ENCODE results near the gene MGA.
"Not testable (repeated sequence)": the region's sequence is repeated elsewhere in the genome, so short reads cannot be mapped to it uniquely, and the experiment has no call there.

The MGA gene

DNA sequence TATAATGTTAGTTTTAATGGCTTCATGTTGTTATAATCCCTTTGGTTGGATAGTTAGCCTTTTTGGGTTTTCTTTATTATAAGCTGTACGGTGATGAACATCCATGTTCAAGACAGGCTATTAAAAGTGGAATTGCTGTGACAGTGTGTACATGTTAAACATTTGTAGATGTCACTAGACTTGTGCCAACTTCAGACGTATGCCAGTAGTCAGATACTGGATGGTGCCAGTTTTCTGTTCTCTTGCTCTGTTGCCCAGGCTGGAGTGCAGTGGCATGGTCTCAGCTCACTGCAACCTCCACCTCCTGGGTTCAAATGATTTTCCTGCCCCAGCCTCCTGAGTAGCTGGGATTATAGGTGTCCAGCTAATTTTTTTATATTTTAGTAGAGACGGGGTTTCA, 54.1 kb downstream of the MGA start:
- DNase-seq (ENCODE audit: low read depth) = no peak

GRCh38 chr15:41716864-41717263, 56.7 kb downstream of the MGA start:
- no peak for DNase-seq (ENCODE audit: low read depth)

DNA sequence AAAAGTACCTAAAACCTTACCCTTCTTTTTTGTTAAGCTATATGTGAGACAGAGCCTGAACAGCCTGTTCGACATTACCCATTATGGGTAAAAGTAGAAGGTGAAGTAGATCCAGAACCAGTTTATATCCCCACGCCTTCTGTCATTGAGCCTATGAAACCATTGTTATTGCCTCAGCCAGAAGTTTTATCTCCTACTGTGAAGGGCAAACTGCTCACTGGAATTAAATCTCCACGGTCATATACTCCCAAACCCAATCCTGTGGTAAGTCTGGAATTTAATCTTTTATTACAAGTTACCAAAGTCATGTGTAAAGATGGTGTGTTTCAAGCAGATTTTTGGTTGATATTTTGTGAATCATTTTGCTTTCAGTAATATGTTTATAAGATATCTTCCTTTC, 66.9 kb downstream of the MGA start:
- DNase-seq (ENCODE audit: low read depth) = peak; percentile 3

DNA sequence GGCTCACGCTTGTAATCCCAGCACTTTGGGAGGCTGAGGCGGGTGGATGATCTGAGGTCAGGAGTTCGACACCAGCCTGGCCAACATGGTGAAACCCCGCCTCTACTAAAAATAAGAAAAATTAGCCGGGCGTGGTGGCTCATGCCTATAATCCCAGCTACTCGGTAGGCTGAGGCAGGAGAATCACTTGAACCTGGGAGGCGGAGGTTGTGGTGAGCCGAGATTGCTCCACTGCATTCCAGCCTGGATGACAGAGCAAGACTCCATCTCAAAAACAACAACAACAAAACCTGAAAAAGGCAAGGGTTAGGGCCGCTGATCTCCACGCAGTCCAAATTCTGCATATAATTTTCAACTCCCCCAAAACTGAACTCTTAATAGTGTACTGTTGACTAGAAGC, 67.9 kb downstream of the MGA start:
- DNase-seq (ENCODE audit: low read depth) = not testable (repeated sequence)

GRCh38 chr15:41730543-41730942, 70.3 kb downstream of the MGA start:
- DNase-seq (ENCODE audit: low read depth) = no peak

DNA sequence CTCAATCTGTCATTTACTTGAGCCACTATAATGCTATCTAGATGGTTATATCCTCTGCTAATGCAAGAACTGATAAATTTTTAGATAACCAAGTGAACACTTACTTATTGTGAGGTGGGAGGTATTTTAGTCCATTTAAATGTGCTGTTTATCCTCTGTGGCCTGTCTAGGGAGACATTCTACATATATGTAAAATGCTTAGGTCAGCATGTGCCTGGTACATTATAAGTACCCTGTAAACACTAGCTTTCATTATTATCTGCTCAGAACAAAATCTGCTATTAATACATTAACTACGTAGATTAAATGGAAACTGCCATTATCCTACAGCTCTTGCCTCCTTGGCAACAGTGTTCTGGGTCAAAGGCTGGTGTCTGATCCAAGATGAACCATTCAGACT, 72.3 kb downstream of the MGA start:
- no peak for DNase-seq (ENCODE audit: low read depth)

DNA sequence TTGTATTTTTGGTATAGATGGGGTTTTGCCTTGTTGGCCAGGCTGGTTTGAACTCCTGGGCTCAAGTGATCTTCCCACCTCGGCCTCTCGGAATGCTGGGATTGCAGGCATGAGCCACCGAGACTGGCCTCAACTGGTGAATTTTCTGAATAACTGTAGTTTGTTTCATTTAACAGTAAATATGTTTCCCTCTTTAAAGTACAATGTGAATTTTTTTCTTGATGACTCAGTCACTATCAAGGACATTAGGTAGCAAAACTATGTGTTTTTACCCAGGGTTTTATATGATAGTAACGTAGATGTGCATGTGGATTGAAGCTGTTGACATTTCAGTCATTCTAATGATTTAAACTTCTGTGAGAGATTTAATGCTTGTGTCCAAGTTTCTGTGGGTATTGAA, 73.9 kb downstream of the MGA start:
- no peak for DNase-seq (ENCODE audit: low read depth)

GRCh38 chr15:41735046-41735445, 74.8 kb downstream of the MGA start:
- no peak for DNase-seq (ENCODE audit: low read depth)

- DNase-seq (ENCODE audit: low read depth) = not testable (repeated sequence)
Observed at GRCh38 chr15:41735492-41735891, 75.3 kb downstream of the MGA start.

DNA sequence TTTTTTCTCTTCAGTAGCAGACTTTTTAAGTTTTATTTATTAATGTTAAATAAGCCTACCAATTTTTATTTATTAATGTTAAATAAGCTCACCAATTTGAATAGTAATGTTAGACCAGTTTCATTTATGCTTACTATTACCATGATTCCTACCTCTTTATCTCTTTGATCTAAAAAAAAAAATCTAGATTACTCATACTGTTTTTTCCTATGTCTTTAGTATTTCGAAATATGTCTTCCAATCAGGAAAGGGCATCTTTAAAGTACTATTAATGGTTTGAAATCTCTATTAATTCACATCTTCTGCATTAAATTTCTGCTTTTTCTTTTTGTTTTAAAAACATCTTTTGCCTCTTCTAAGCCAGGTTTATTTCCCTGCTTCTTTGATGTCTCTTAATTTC, 86.6 kb downstream of the MGA start:
- DNase-seq (ENCODE audit: low read depth) = peak; percentile 3

- no peak for DNase-seq (ENCODE audit: low read depth)
Observed at GRCh38 chr15:41756198-41756597, 96.0 kb downstream of the MGA start.

DNA sequence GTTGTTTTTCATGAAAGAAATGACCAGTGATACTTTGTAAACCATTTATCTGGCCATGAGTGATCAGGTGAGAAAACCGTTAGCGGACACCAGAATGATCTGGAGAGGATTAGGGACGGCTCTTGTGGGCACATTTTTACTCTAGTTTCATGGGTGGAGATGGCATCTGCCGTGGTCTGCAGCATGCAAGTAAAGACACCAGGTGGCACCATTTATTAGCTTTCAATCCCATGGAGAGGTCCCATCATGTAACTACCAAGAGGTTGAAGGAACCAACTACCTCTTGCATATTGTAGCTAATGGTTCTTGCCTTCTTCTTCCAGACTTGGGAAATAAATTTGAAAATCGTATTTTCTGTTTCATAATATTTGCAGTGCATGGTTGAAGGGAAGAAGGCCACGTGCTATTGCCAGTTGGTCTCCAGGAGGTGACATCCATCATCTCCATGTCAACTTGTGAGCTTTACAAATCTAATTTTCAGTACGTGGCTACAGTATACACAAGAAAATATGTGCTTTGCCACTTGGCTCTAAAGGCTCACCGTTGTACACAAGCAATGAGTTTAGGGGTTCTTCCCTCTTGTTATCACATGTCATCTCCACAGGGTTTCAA, 112.6 kb downstream of the MGA start:
- peak; percentile 54 for DNase-seq (ENCODE audit: low read depth)

DNA sequence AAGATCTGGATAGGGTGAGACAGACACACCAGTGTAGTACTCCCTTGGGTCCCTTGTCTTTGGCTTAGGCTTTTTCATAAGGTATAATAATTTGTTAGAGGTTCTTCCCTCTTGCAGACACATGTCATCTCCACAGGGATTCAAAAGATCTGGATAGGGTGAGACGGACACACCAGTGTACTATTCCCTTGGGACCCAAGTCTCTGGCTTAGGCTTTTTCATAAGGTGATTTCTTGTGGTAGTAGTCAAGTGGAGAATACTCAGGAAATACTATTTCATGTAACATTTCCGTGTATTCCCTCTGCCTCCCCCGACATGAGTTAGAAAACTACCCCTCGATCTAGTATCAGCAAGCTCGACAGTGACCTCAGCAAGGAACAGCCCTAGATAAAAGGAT, 113.1 kb downstream of the MGA start:
- no peak for DNase-seq (ENCODE audit: low read depth)

- DNase-seq (ENCODE audit: low read depth) = no peak
Observed at GRCh38 chr15:41773729-41774061, 113.5 kb downstream of the MGA start.

DNA sequence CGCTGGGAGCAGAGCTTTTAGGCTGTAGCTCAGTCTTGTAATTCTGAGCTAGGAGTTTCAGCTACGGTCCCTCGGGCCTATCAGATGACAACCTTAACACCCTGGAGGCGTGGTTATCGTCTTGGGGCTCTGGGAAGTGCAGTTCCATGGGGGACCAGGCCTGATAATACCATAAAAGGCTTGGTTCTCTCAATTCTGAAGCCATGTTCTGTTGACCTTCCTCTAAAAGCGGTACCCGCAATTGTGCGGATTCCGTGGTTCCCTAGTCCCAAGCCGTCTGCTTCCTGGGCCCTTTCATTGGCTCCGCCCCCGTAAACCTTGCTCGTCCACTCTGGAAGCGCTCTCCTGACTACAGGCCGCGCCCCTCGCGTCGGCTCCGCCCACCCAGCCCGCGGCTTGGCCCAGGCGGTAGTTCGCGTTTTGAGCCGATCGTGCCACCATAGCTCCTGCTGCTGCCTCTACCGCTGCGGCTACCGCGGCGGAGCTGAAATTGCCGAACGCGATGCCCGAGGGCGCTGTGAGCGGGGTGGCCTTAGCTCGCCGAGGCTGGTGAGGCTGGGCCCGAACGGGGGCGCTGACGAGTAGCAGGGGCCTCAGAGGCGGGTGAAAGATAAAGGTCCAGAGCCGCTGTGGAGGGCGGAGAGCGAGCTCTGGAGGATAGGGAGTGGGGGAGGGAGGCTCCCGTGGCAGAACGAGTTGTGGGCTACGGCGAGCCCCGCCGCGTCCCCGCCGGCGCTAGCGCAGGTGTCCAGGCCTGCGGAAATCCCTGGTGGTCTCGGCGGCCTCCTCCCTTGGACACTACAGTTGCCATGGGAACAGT, 114.1 kb downstream of the MGA start, which contains the start of gene MAPKBP1:
TSS of gene MAPKBP1 (plus strand) at position 423 of the 820 bp plus-strand sequence. CDS start 792 bp downstream, outside the sequence.
- peak; percentile 97 for DNase-seq (ENCODE audit: low read depth)

DNA sequence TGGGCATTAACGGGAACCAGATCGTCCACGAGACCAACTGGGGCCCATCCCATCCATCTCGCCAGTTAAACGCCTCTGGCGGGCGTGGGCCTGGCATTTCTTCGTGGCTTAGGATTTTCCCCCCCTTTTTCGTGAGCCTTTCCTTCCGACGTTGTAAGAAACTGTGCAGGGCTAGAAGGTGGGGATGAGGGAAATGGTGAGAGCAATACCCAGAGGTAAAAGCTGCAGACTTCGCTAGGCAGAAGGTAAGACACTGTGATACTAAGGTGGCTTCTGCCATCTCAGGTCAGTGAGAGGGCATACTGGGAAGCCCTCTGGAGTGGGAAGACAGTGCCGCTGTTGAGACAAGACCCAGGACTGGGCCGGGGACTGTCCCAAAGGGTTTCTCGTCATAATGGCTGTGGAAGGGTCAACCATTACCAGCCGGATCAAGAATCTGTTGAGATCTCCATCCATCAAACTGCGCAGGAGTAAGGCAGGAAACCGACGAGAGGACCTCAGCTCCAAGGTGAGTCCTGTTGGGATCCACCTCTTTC, 114.7 kb downstream of the MGA start:
- no peak for DNase-seq (ENCODE audit: low read depth)

GRCh38 chr15:41775651-41776050, 115.4 kb downstream of the MGA start:
- no peak for DNase-seq (ENCODE audit: low read depth)

DNA sequence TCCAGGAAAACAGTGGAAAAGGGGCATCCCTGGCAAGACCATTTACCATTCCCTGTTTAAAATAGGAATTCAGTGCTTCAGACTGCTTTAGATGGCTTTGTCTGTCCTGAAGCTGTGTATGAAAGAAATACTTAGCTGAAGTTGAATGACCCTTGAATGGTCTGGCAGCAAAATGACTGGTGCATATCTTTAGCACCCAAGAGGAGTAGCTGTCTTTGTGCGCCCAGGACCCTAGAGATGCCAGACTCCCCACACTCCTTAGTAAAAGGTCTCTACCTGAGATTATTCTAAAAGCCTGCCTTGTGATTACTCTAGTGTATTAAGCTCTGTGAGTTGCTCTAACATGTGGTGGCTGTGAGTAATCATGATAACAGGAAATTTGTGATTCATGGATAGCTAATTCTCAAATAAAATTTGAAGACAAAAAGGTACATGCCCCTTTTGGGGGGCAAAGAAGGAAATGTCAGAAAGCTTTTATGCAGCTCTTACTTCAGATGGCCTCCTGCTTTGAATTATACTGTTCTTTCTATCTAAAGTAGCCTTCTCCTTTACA, 117.3 kb downstream of the MGA start:
- DNase-seq (ENCODE audit: low read depth) = no peak

DNA sequence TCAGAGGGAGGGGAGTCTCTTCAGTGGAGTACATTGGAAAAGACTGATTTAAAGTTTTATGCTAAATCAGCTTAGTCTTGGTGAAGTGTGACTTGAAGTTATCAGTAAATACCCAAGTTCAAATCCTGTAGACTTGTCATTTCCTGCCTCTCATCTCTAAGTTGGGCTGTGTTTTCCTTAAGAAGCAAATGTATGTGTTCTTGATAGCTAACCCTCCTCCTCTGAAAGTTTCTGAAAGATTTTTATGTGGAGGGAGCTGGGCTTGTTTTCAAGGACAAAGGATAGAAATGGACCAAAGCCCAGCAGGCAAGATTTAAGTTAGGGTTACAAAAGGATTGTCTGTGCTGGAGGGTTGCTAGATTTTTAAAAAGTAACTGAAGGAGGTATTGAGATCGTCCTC, 118.3 kb downstream of the MGA start:
- DNase-seq (ENCODE audit: low read depth) = no peak

DNA sequence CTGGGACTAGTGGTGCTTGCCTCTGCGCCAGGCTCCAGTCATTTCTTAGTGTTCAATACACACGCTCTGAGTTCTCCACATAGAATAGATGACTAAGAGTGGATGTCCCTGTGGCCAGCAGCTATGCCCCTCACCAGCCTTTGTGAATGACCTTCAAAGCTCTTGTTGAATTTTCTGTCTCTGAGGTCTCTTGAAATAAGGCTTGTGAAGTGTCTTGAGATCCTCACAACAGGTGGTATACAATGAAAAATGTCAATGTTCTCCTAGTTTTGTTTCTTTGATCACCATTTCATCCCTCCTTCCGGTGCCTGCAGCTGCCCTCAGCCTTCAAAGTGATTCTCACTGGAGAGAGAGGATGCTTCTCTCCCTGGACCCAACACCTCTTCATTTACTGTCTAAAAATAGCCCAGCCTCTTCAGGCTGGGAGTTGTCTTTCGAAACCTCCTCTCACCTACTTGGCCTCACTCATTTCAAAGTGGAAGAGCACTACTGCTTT, 119.5 kb downstream of the MGA start:
- DNase-seq (ENCODE audit: low read depth) = no peak

GRCh38 chr15:41780266-41780665, 120.1 kb downstream of the MGA start:
- DNase-seq (ENCODE audit: low read depth) = no peak

- DNase-seq (ENCODE audit: low read depth) = no peak
Observed at GRCh38 chr15:41780727-41781126, 120.5 kb downstream of the MGA start.
